Kidney tubule cell (primary cell): Measurements from ENCODE around the gene TUBA3C.

Experiments
- DNase-seq: peaks from one replicate; pipeline ENCODE4 v3.0.0-alpha.2; 2018; ENCODE audit warnings: low spot score

TUBA3C gene

GRCh38 chr13:19161308-19161707 is 20.3 kb downstream of the TUBA3C start:
- DNase-seq, result no peak

- no peak for DNase-seq
These were observed 21.7 kb downstream of the TUBA3C start for GRCh38 chr13:19159761-19160420.

GRCh38 chr13:19159181-19159580 is 22.4 kb downstream of the TUBA3C start:
- DNase-seq, result no peak

- DNase-seq, result no peak
These were observed 23.0 kb downstream of the TUBA3C start for GRCh38 chr13:19158526-19159174.

GRCh38 chr13:19158006-19158405 is 23.6 kb downstream of the TUBA3C start:
- DNase-seq, result no peak

GRCh38 chr13:19157461-19157860 is 24.2 kb downstream of the TUBA3C start:
- no peak for DNase-seq

- no peak for DNase-seq
These were observed 25.4 kb downstream of the TUBA3C start for GRCh38 chr13:19156013-19156825.

- no peak for DNase-seq
These were observed 26.2 kb downstream of the TUBA3C start for GRCh38 chr13:19155321-19155861.

GRCh38 chr13:19154843-19155242 is 26.8 kb downstream of the TUBA3C start:
- no peak for DNase-seq

- no peak for DNase-seq
These were observed 27.7 kb downstream of the TUBA3C start for GRCh38 chr13:19153782-19154450.

GRCh38 chr13:19152403-19152802 is 29.2 kb downstream of the TUBA3C start:
- no peak for DNase-seq

GRCh38 chr13:19151581-19152263 is 29.9 kb downstream of the TUBA3C start:
- no peak for DNase-seq

GRCh38 chr13:19150712-19151228 is 30.9 kb downstream of the TUBA3C start:
- DNase-seq, result no peak

- no peak for DNase-seq
These were observed 31.4 kb downstream of the TUBA3C start for GRCh38 chr13:19150226-19150625.

- DNase-seq, result no peak
These were observed 33.1 kb downstream of the TUBA3C start for GRCh38 chr13:19148561-19148960.
